CD4-positive, alpha-beta T cell treated with Interleukin-2 at 100 ng/mL for 4 hours (primary cell): ENCODE data around the gene WNT8A.

ENCODE experiments used
- DNase-seq: peaks from one replicate; pipeline ENCODE4 v3.0.0-alpha.2; 2020; ENCODE audit warnings: low spot score

Gene WNT8A

DNA sequence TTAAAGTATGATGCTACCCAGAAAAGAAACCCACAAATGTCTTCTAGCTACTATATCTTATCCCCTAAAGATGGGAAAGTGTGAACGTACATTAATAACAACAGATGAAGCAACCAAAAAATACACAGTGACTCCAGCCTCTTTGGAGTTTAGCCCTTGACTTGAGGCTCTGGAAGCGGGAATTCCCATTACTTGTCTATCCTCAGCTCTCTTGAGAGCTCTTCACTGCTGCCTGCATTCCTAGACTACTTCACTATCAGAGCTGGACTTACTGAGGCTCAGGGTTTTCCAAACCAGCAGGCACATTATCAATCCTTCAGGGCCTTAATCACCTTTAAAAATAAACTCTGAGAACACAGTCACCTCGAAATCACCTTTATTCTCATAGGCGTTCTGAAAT, 56.4 kb downstream of the WNT8A start:
- no peak for DNase-seq
